ENCODE data around the gene CCR2. TPM values are rescaled to one million over a fixed set of nuclear protein-coding genes. Genes with fewer than 3 reads are reported as not detected.

Gene CCR2
- total and polyA plus RNA-seq, 10 donors, result 2.0 to 54.4 (median 19.9) TPM

GRCh38 chr3:46393554-46394434 is 39.9 kb downstream of the CCR2 start:
- no peak for TF ChIP-seq POLR2A (IDR thresholded peaks at IDR 0.05)
- TF ChIP-seq CTCF (IDR thresholded peaks at IDR 0.05 in 8 of 11, conservative IDR thresholded peaks at IDR 0.05 in 3 of 11), result no peak
- no peak for TF ChIP-seq POLR2AphosphoS5 (IDR thresholded peaks at IDR 0.05)
- Histone ChIP-seq H3K27me3 (replicated peaks in 1 of 7) (no peaks in the 10 kb centered on the region), H3K9me3 (no peaks in the 10 kb centered on the region), H3K27ac (peak overlapping the region in 2 of 8 donors; percentile 19 to 65), H3K36me3 (no peaks in the 10 kb centered on the region), H3K4me1 (peaks cover 0 to 50% (median 25%) of the 10 kb centered on the region in 6 donors), H3K4me3 (no peak overlapping the region)
- 69 to 78% (median 74%) methylated on average over 8 of the region's 8 CpGs for WGBS, 5 donors
- intact Hi-C loops (cut with DNase I; ENCODE audit: low total_unique reads), result no loop called here
- DNase-seq, result no peak

- Histone ChIP-seq H3K36me3 (no peaks in the 10 kb centered on the region), H3K9me3 (no peaks in the 10 kb centered on the region), H3K4me3 (no peak overlapping the region), H3K27me3 (replicated peaks in 1 of 7) (no peaks in the 10 kb centered on the region), H3K4me1 (peaks cover 0 to 62% (median 27%) of the 10 kb centered on the region in 6 donors), H3K27ac (peak overlapping the region in 7 of 8 donors; percentile 30 to 65 (median 55))
- peak in 1 of 3 donors; percentile 45 for TF ChIP-seq POLR2AphosphoS5 (IDR thresholded peaks at IDR 0.05)
- no peak for TF ChIP-seq POLR2A (IDR thresholded peaks at IDR 0.05)
- peak in 2 of 11 experiments; percentile 11 to 18 for TF ChIP-seq CTCF (IDR thresholded peaks at IDR 0.05 in 8 of 11, conservative IDR thresholded peaks at IDR 0.05 in 3 of 11)
- DNase-seq, result no peak
- 53 to 71% (median 64%) methylated on average over 6 of the region's 6 CpGs for WGBS, 5 donors
- intact Hi-C loops (cut with DNase I; ENCODE audit: low total_unique reads), result no loop called here
These were observed 41.3 kb downstream of the CCR2 start for GRCh38 chr3:46395210-46395661.

- TF ChIP-seq POLR2A (IDR thresholded peaks at IDR 0.05) (no peak), POLR2AphosphoS5 (IDR thresholded peaks at IDR 0.05) (no peak), CTCF (IDR thresholded peaks at IDR 0.05 in 8 of 11, conservative IDR thresholded peaks at IDR 0.05 in 3 of 11) (no peak)
- intact Hi-C loops (cut with DNase I; ENCODE audit: low total_unique reads), result no loop called here
- no peak overlapping the region for H3K4me3 ChIP-seq
- WGBS, 5 donors, result 24 to 41% (median 36%) methylated on average over 6 of the region's 6 CpGs
- peak overlapping the region in 7 of 8 donors; percentile 30 to 65 (median 55) for H3K27ac ChIP-seq
- no peaks in the 10 kb centered on the region for H3K27me3 ChIP-seq (replicated peaks in 1 of 7)
- DNase-seq, result no peak
- H3K4me1 ChIP-seq, result peaks cover 0 to 62% (median 27%) of the 10 kb centered on the region in 6 donors
- H3K9me3 ChIP-seq, result no peaks in the 10 kb centered on the region
- no peaks in the 10 kb centered on the region for H3K36me3 ChIP-seq
These were observed 42.0 kb downstream of the CCR2 start for GRCh38 chr3:46395766-46396530.
